Activated naive CD8-positive, alpha-beta T cell treated with anti-CD3 and anti-CD28 coated beads for 36 hours (primary cell): ENCODE results near the gene HOATZ. TPM values are rescaled to one million over a fixed set of nuclear protein-coding genes. Genes with fewer than 3 reads are reported as not detected.
A peak's percentile ranks its signal among the peaks of the same experiment; 100 is the strongest.

Source experiments
- DNase-seq: peaks from one replicate; pipeline ENCODE4 v3.0.0; 2021
- H3K27ac Mint-ChIP-seq: one replicate; pipeline ENCODE4 v1.8.0; 2022; ENCODE audit warnings: mild to moderate bottlenecking, moderate library complexity, mixed read lengths
- H3K27me3 Mint-ChIP-seq: one replicate; pipeline ENCODE4 v1.8.0; 2022; ENCODE audit warnings: mild to moderate bottlenecking, mixed read lengths
- H3K36me3 Mint-ChIP-seq: one replicate; pipeline ENCODE4 v1.8.0; 2021; ENCODE audit warnings: mild to moderate bottlenecking, mixed read lengths
- H3K4me1 Mint-ChIP-seq: one replicate; pipeline ENCODE4 v1.8.0; 2021; ENCODE audit warnings: mixed read lengths
- H3K4me3 Mint-ChIP-seq: one replicate; pipeline ENCODE4 v1.8.0; 2022; ENCODE audit warnings: mild to moderate bottlenecking, moderate library complexity, mixed read lengths
- H3K9me3 Mint-ChIP-seq: one replicate; pipeline ENCODE4 v1.8.0; 2022; ENCODE audit warnings: mixed read lengths
- total RNA-seq, 2 experiments: library from RNA; stranded (reverse); gene quantifications; one replicate each; pipeline ENCODE4 v1.2.3, GENCODE V29; 2021

HOATZ gene
- total RNA-seq, 2 experiments from 2014 or later: not detected

DNA sequence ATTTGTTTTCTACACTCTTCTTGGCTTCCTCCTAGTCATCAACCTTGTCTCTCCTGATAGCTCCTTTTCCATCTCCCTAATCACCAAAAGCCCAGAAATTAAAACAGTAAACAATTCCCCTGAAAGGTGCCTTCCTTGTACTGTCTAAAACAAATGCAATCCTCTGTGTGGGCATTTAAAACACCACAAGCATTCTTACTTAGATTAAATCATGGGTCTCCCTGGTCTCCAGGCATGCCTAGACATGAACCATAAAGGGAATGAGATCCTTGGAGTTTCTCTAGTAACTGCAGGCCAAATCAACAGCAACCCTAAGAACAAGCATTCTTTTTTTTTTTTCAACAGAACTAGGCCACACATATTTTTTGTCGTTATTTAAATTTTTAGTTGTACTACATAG, 4.3 kb upstream of the HOATZ start:
- H3K36me3 Mint-ChIP-seq: no peaks in the 10 kb centered on the region
- peaks cover 18% of the 10 kb centered on the region for H3K4me1 Mint-ChIP-seq
- DNase-seq: no peak
- no peak overlapping the region for H3K4me3 Mint-ChIP-seq
- H3K27me3 Mint-ChIP-seq: peaks cover 66% of the 10 kb centered on the region
- H3K27ac Mint-ChIP-seq: no peak overlapping the region
- H3K9me3 Mint-ChIP-seq: no peaks in the 10 kb centered on the region

DNA sequence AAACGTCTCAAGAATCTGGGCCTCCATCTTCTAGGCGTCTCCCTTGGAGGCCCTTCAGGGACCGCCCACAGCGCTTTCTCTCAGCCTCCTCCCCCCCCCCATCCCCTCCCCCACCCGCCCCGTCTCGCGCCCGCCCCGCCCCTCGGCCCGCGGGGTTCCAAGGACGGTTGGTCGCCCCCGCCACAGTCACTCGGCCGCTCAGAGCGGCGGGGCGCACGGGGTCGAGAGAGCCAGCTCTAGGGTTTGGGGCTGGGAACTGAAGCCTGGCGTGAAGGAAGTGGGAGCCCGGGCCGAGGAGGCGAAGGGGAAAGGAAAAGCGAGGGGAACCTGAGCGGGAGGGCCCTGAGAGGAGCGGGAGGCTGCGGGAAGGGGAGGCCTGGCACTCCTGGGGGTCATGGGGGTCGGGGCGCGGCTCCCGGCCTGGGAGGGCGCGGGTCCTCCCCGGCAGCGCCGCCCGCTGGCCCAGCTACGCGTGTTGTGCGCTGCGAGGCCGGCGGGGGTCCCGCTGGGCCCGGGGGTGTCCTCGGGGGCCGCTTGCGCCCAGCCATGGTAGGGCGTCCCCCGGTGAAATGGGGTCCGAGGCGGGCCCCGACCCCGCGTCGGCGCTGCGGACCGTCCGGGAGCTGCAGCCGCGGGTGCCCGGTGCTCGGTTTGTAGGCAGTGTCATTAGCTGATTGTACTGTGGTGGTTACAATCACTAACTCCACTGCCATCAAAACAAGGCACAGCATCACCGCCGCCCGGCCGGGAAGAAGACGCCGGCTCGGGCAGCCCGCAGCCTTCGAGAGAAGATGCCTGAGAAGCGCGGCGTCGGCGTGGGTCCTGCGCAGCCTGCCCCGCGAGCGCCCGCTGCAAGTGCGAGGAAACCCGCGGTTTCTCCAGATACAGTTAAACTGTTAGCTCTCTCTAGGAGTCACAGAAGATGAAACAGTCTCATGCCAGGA, 2.0 kb upstream of the HOATZ start, which contains the start of gene BTG4:
Gene BTG4 (minus strand): TSS at position 91 of the 944 bp plus-strand sequence. CDS start 13,610 bp downstream, outside the sequence.
- Mint-ChIP-seq H3K4me1 (peaks cover 18% of the 10 kb centered on the region), H3K4me3 (peak within 1 kb of the TSS; percentile 83), H3K36me3 (no peaks in the 10 kb centered on the region), H3K27ac (no peak within 1 kb of the TSS), H3K27me3 (peaks cover 58% of the 10 kb centered on the region), H3K9me3 (no peaks in the 10 kb centered on the region)
- DNase-seq: peak; percentile 45

DNA sequence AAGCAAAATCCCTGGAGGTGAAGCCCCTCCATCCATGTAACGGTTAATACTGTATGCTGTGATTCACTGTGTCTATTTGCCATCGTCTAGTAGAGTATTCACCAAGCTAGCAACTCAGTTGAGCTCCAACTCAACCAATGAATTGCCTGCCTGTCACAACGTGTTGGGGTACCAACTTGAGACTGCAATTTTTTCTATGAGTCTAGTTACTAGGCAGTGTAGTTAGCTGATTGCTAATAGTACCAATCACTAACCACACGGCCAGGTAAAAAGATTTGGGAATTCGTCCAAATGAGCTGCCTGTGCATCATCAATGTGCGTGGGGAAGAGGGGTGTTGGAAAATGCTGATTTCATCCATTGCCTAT, 1.4 kb upstream of the HOATZ start:
- no peak overlapping the region for H3K27ac Mint-ChIP-seq
- H3K4me1 Mint-ChIP-seq: peaks cover 21% of the 10 kb centered on the region
- no peaks in the 10 kb centered on the region for H3K36me3 Mint-ChIP-seq
- H3K27me3 Mint-ChIP-seq: peaks cover 51% of the 10 kb centered on the region
- DNase-seq: no peak
- H3K9me3 Mint-ChIP-seq: no peaks in the 10 kb centered on the region
- peak overlapping the region; percentile 30 for H3K4me3 Mint-ChIP-seq

DNA sequence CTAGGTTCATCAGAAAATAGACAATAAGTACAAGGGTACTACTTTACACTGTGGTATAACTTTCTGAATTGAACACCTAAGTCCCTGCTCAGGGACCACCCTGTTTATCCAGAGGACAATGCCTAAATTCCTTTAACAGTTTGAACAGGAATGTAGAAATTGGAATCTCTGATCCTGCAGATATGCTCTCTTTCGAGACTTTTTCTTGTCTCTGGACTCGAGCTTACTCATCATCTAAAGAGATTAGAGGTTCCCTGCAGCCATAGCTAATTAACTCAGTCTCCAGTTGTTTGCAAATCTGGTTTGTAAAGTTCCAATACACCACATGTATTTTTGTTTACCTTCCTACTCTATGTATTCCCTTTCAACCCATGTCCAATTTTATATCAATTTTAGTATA, 1.0 kb downstream of the HOATZ start:
- Mint-ChIP-seq H3K4me3 (no peak overlapping the region), H3K4me1 (peaks cover 33% of the 10 kb centered on the region), H3K36me3 (no peaks in the 10 kb centered on the region), H3K9me3 (no peaks in the 10 kb centered on the region), H3K27ac (no peak overlapping the region), H3K27me3 (peaks cover 44% of the 10 kb centered on the region)
- no peak for DNase-seq

DNA sequence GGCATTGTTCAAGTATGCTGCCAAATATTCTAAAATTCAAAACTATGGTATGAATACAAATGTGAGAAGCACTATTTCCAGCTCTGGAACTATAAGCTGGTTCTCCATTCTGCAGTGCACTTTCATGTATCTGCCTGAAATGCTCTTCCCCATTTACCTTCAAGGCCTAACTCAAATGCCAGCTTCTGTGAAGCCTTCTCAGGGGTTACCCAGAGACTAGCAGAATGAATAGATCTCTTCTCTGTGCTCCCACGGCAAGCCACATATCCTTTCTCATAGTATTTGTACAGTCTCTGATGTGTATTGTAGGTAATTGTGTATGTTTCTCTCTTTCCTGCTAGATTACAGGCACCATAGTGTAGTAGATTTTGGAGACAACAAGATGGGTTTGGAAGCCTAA, 4.1 kb downstream of the HOATZ start:
- no peak for DNase-seq
- no peak overlapping the region for H3K4me3 Mint-ChIP-seq

DNA sequence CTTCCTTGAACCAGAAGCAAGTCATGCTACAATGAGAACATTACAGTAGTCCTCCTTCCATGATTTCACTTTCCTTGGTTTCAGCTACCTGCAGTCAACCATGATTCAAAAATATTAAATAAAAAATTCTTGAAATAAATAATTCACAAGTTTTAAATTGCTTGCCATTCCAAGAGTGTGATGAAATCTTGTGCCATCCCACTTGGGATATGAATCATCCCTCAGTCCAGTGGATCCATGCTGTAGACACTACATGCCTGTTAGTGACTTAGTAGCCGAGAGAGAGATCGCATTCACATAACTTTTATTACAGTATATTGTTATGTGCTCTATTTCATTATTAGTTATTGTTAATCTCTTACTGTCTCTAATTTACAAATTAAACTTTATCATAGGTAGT, 6.0 kb downstream of the HOATZ start:
- peak overlapping the region; percentile 62 for H3K27ac Mint-ChIP-seq
- no peak for DNase-seq
- H3K4me3 Mint-ChIP-seq: peak overlapping the region; percentile 16
- H3K36me3 Mint-ChIP-seq: peaks cover 3% of the 10 kb centered on the region
- peaks cover 51% of the 10 kb centered on the region for H3K4me1 Mint-ChIP-seq
- no peaks in the 10 kb centered on the region for H3K9me3 Mint-ChIP-seq
- H3K27me3 Mint-ChIP-seq: no peaks in the 10 kb centered on the region

More for the DNA sequence above, 4.1 kb downstream of the HOATZ start:
- Mint-ChIP-seq H3K4me1 (peaks cover 43% of the 10 kb centered on the region), H3K36me3 (no peaks in the 10 kb centered on the region), H3K27me3 (peaks cover 19% of the 10 kb centered on the region), H3K9me3 (no peaks in the 10 kb centered on the region), H3K27ac (no peak overlapping the region)

DNA sequence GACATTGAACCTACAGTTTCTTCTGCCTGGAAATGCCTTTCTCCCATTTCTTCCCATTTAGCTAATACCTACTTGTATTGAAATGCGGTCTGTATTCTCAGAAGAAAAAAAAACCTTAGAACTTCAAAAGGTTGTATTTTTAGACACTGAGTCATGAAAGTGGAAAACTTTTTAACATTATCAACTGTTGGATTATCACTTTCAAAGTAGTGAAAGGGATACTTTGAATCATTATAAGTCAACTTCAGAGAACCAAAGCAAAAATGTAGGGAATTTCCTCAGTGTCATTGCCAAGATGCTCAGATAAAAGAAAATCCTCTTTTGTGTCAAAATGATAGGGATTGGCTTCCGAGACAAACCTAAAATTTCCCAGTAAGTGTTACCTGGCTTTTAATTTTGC, 6.6 kb downstream of the HOATZ start:
- H3K27me3 Mint-ChIP-seq: no peaks in the 10 kb centered on the region
- DNase-seq: no peak
- peak overlapping the region; percentile 62 for H3K27ac Mint-ChIP-seq
- H3K4me1 Mint-ChIP-seq: peaks cover 57% of the 10 kb centered on the region
- peaks cover 3% of the 10 kb centered on the region for H3K36me3 Mint-ChIP-seq
- H3K9me3 Mint-ChIP-seq: no peaks in the 10 kb centered on the region
- peak overlapping the region; percentile 16 for H3K4me3 Mint-ChIP-seq

DNA sequence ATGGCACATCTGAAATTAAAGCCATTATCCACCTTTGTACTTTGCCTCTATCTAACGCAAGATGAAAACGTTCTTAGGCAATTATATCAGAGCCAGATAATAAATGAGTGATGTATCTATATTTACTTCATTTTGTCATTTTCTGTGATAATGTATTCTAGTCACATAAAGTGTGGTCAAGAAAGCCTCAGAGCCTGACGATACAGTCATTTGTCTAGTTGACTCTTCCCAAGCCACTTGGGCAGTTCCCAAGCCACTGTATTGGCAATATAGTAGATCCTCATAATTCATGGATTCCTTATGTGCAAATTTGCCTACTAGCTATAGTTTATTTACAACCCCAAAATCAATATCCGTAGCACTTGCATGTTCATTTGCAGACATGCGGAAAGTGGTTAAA, 7.8 kb downstream of the HOATZ start:
- Mint-ChIP-seq H3K4me3 (no peak overlapping the region), H3K27ac (no peak overlapping the region), H3K27me3 (no peaks in the 10 kb centered on the region), H3K9me3 (no peaks in the 10 kb centered on the region), H3K36me3 (peaks cover 3% of the 10 kb centered on the region), H3K4me1 (peaks cover 66% of the 10 kb centered on the region)
- DNase-seq: no peak

DNA sequence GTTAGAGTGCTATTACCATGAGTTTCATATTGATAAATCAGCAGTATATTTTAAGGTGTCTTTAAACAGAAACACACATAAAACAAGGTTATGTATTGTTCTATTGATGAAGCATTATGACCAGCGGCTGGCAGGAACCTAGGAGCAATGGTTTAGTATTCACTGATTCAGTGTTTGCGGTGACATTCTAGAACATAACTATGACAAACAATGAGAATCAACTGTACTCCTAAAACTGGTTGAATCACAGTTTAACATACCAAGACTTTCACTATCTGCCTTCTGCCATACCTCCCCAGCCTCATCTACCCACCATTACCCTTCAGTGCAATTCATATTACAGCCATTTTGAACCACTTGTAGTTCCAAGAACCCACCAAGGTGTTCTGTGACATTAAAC, 8.8 kb downstream of the HOATZ start:
- H3K36me3 Mint-ChIP-seq: peaks cover 3% of the 10 kb centered on the region
- DNase-seq: no peak
- H3K4me1 Mint-ChIP-seq: peaks cover 70% of the 10 kb centered on the region
- peak overlapping the region; percentile 10 for H3K27ac Mint-ChIP-seq
- no peak overlapping the region for H3K4me3 Mint-ChIP-seq
- no peaks in the 10 kb centered on the region for H3K27me3 Mint-ChIP-seq
- no peaks in the 10 kb centered on the region for H3K9me3 Mint-ChIP-seq

DNA sequence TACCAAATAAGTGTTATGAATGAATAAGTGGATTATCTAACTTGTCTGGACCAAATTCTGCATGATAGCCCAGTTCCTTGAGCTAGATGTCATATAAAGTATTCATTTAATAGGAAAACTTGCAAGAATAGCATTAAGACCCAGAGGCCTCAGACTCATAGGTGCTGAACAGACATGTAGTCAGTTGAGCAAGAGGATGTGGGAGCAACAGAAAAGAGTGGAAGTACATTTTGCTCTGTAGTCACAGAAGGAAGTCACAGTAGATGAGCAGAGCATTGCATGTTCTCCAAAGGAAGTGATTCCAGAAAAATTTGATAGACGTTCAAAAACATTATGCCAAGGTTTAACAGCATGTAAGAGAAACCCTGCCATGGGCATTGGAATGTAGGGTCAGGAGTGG, 9.5 kb downstream of the HOATZ start:
- no peaks in the 10 kb centered on the region for H3K9me3 Mint-ChIP-seq
- H3K4me1 Mint-ChIP-seq: peaks cover 71% of the 10 kb centered on the region
- H3K27me3 Mint-ChIP-seq: no peaks in the 10 kb centered on the region
- H3K36me3 Mint-ChIP-seq: peaks cover 5% of the 10 kb centered on the region
- peak overlapping the region; percentile 4 for H3K27ac Mint-ChIP-seq
- DNase-seq: no peak
- no peak overlapping the region for H3K4me3 Mint-ChIP-seq

DNA sequence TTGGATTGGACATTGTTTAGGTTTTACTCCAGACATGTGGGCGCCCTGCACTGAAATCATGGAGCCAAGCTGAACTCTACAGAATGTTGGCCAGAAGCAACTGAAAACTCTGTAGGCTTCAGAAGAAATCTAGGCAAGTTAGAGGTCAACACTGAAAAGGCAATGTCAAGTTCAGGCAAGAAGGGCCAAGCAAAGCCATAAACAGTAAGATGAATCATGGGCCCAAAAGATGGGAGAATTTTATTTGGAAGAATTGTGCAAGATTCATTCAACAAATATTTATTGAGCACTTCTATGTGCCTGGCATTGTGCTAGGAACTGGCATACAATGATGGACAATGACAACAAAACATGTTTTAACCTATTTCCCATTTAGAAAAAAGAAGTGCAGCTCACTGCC, 10.9 kb downstream of the HOATZ start:
- H3K27ac Mint-ChIP-seq: peak overlapping the region; percentile 93
- H3K4me1 Mint-ChIP-seq: peaks cover 75% of the 10 kb centered on the region
- H3K27me3 Mint-ChIP-seq: no peaks in the 10 kb centered on the region
- no peak for DNase-seq
- H3K36me3 Mint-ChIP-seq: peaks cover 5% of the 10 kb centered on the region
- peak overlapping the region; percentile 58 for H3K4me3 Mint-ChIP-seq
- no peaks in the 10 kb centered on the region for H3K9me3 Mint-ChIP-seq

DNA sequence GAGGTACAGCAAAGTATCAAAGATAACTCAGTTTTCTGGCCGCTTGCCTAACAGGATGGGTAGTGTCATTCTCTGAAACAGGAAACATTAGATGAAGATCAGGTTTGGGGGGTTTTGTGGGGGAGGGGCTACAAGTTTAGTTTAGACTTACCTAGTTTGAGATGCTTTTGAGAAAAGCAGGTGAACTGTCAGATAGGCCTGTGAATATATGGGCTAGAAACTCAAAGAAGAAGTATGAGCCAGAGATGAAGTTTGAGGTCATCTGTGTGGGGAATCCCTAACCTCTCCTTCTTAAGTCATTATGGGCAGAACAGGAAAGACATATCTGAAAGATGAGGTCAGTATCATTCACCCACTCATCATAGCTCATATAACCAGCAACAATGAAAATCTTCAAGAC, 11.9 kb downstream of the HOATZ start:
- Mint-ChIP-seq H3K4me1 (peaks cover 69% of the 10 kb centered on the region), H3K9me3 (no peaks in the 10 kb centered on the region), H3K4me3 (peak overlapping the region; percentile 58), H3K27ac (peak overlapping the region; percentile 93), H3K27me3 (no peaks in the 10 kb centered on the region), H3K36me3 (peaks cover 5% of the 10 kb centered on the region)
- no peak for DNase-seq

DNA sequence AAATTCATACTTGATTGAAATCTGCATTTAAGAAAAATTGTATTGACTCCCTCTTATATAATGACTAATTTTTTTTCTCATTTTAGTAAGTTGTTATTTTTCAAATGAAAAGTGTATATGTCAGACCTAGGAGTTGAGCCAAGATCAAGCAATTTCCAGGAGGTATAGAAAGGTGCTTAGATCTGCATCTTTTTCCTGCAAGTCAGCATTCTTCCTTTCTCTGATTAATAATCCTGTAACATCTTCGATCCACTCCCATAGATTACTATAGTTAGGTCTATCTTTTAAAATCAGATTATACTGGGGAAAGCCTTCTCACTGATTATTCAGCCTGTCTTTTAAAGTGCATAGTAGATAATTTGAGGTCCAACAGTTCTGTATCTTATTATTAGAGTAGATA, 12.7 kb downstream of the HOATZ start:
- Mint-ChIP-seq H3K27ac (peak overlapping the region; percentile 22), H3K9me3 (no peaks in the 10 kb centered on the region), H3K27me3 (no peaks in the 10 kb centered on the region), H3K36me3 (peaks cover 5% of the 10 kb centered on the region), H3K4me1 (peaks cover 67% of the 10 kb centered on the region), H3K4me3 (no peak overlapping the region)
- DNase-seq: no peak

DNA sequence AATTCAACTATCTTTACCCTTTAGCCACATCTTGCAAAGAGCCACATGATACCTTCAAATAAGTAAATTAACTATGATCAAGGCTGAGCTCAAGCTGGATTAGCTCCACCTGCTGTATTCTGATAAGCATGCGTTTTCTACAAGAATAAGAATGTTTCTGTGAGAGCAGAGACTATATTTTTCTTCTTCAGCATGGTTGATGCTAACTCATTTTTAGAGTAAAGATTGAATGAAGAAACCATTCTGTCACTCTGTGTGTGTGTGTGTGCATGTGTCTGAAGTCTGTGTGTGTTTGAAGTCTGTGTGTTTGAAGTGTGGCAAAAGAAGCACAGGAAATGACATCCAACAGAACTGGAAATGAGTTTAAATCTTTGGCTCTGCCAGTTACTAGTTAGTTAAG, 14.0 kb downstream of the HOATZ start:
- peaks cover 5% of the 10 kb centered on the region for H3K36me3 Mint-ChIP-seq
- no peaks in the 10 kb centered on the region for H3K9me3 Mint-ChIP-seq
- H3K27me3 Mint-ChIP-seq: no peaks in the 10 kb centered on the region
- peaks cover 65% of the 10 kb centered on the region for H3K4me1 Mint-ChIP-seq
- DNase-seq: no peak
- peak overlapping the region; percentile 12 for H3K4me3 Mint-ChIP-seq
- H3K27ac Mint-ChIP-seq: peak overlapping the region; percentile 90

DNA sequence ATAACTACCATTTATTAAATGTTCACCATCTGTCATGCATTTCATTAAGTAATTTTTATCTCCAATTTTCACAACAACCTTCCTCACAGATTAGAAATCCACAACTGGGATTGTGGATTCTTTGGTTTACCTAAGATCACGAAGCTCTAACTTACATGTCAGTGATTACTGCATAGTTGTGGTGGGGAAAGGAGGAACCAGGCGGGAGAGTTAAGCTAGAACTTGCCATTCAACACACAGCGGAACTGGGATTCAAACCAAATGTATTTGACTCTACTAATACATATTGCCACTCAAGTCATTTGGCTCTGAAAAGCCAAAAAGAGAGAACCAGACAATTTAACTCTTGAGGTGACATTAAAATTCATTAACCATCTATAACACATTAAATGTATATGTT, 15.5 kb downstream of the HOATZ start:
- no peak overlapping the region for H3K27ac Mint-ChIP-seq
- H3K4me3 Mint-ChIP-seq: no peak overlapping the region
- peaks cover 68% of the 10 kb centered on the region for H3K4me1 Mint-ChIP-seq
- H3K27me3 Mint-ChIP-seq: peaks cover 9% of the 10 kb centered on the region
- no peaks in the 10 kb centered on the region for H3K9me3 Mint-ChIP-seq
- DNase-seq: no peak
- H3K36me3 Mint-ChIP-seq: peaks cover 5% of the 10 kb centered on the region

DNA sequence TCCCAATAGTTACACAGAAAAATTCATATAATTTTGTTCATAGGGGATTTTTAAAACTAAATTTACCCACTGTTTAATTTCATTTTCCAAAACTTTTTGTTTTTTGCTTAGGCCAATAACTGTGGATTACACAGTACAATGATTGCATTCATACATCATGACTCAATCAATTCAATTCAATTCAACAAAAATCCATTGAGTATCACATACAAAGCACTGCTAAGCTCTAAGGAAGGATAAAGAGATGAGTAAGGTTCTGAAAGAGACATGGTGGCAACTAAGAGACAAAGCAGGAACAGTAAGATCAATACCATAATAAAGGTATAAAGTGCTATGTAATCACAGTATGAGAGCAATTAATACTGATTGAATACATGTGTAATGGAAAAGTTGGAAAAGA, 16.6 kb downstream of the HOATZ start:
- Mint-ChIP-seq H3K4me3 (peak overlapping the region; percentile 2), H3K4me1 (peaks cover 61% of the 10 kb centered on the region), H3K27me3 (peaks cover 11% of the 10 kb centered on the region), H3K9me3 (no peaks in the 10 kb centered on the region), H3K36me3 (peaks cover 2% of the 10 kb centered on the region), H3K27ac (peak overlapping the region; percentile 97)
- no peak for DNase-seq
